ENCODE measurements around the gene RAI1.

DNA sequence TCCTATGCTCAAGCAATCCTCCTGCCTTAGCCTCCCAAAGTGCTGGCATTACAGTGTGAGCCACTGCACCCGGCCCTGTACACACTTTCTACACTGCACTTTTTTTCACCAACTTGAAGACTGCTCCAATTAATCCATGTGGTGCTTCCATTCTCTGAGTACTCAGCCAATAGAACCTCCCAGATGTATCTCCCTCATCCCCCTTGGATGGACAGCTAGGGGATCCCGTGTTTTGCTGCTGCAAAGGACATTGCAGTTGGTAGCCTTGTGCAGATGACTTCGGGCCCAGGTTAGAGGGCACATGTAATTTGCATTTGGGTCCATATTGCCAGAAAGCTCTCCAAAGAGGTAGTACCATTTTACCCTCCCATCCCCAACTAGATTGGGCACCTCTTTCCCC, 95.6 kb downstream of the RAI1 start:
- TF ChIP-seq ZSCAN20 (CRISPR knock-in tag; IDR thresholded peaks at IDR 0.05; ENCODE audit: borderline replicate concordance) (no peak), ZNF24 (IDR thresholded peaks at IDR 0.05) (no peak), MAZ (IDR thresholded peaks at IDR 0.05; ENCODE audit: borderline replicate concordance, low read depth, low read length) (no peak), MAZ (CRISPR knock-in tag; IDR thresholded peaks at IDR 0.05; ENCODE audit: low read depth) (no peak), POLR2A (IDR thresholded peaks at IDR 0.05; ENCODE audit: insufficient read depth in 1 of 2, low read depth in 2 of 2, low read length in 2 of 2) (no peak), NR1H2 (CRISPR knock-in tag; IDR thresholded peaks at IDR 0.05; ENCODE audit: borderline replicate concordance, low read depth) (no peak), RBM39 (IDR thresholded peaks at IDR 0.05; ENCODE audit: low read depth, low read length, poor library complexity, severe bottlenecking) (no peak), EHMT2 (IDR thresholded peaks at IDR 0.05; ENCODE audit: borderline replicate concordance, low read depth, low read length) (no peak), KDM1A (CRISPR knock-in tag; IDR thresholded peaks at IDR 0.05) (no peak)
- TF ChIP-seq, protein P1, sequence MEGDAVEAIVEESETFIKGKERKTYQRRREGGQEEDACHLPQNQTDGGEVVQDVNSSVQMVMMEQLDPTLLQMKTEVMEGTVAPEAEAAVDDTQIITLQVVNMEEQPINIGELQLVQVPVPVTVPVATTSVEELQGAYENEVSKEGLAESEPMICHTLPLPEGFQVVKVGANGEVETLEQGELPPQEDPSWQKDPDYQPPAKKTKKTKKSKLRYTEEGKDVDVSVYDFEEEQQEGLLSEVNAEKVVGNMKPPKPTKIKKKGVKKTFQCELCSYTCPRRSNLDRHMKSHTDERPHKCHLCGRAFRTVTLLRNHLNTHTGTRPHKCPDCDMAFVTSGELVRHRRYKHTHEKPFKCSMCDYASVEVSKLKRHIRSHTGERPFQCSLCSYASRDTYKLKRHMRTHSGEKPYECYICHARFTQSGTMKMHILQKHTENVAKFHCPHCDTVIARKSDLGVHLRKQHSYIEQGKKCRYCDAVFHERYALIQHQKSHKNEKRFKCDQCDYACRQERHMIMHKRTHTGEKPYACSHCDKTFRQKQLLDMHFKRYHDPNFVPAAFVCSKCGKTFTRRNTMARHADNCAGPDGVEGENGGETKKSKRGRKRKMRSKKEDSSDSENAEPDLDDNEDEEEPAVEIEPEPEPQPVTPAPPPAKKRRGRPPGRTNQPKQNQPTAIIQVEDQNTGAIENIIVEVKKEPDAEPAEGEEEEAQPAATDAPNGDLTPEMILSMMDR (CRISPR knock-in tag; IDR thresholded peaks at IDR 0.05): no peak
- TF ChIP-seq, protein P2, sequence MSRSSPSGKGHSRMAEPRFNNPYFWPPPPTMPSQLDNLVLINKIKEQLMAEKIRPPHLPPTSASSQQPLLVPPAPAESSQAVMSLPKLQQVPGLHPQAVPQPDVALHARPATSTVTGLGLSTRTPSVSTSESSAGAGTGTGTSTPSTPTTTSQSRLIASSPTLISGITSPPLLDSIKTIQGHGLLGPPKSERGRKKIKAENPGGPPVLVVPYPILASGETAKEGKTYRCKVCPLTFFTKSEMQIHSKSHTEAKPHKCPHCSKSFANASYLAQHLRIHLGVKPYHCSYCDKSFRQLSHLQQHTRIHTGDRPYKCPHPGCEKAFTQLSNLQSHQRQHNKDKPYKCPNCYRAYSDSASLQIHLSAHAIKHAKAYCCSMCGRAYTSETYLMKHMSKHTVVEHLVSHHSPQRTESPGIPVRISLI (CRISPR knock-in tag; IDR thresholded peaks at IDR 0.05; ENCODE audit: borderline replicate concordance): no peak
- TF ChIP-seq, protein P3, sequence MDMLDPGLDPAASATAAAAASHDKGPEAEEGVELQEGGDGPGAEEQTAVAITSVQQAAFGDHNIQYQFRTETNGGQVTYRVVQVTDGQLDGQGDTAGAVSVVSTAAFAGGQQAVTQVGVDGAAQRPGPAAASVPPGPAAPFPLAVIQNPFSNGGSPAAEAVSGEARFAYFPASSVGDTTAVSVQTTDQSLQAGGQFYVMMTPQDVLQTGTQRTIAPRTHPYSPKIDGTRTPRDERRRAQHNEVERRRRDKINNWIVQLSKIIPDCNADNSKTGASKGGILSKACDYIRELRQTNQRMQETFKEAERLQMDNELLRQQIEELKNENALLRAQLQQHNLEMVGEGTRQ (IDR thresholded peaks at IDR 0.05; ENCODE audit: low read depth, low read length): no peak
- TF ChIP-seq, protein P3 (CRISPR knock-in tag; IDR thresholded peaks at IDR 0.05; ENCODE audit: borderline replicate concordance): no peak
- TF ChIP-seq, protein P4, sequence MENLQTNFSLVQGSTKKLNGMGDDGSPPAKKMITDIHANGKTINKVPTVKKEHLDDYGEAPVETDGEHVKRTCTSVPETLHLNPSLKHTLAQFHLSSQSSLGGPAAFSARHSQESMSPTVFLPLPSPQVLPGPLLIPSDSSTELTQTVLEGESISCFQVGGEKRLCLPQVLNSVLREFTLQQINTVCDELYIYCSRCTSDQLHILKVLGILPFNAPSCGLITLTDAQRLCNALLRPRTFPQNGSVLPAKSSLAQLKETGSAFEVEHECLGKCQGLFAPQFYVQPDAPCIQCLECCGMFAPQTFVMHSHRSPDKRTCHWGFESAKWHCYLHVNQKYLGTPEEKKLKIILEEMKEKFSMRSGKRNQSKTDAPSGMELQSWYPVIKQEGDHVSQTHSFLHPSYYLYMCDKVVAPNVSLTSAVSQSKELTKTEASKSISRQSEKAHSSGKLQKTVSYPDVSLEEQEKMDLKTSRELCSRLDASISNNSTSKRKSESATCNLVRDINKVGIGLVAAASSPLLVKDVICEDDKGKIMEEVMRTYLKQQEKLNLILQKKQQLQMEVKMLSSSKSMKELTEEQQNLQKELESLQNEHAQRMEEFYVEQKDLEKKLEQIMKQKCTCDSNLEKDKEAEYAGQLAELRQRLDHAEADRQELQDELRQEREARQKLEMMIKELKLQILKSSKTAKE (CRISPR knock-in tag; IDR thresholded peaks at IDR 0.05; ENCODE audit: borderline replicate concordance): no peak
- TF ChIP-seq, protein P5, sequence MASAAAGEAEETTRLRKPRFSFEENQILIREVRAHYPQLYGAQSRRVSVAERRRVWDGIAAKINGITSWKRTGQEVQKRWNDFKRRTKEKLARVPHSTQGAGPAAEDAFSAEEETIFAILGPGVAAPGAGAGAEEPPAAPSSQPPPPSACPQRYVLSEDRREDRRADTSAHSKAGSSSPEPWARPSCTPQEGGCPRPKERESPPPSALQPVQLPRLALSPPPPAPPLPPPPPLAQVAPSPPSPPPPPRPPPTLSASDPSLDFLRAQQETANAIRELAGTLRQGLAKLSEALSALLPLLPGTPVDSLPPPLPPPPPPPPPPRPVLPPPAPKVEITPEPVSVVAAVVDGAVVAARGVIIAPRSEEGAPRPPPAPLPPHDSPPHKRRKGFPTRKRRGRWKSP (CRISPR knock-in tag; IDR thresholded peaks at IDR 0.05): no peak

All from HepG2 (cell line).